Fibroblast of lung (primary cell): Measurements from ENCODE around the gene KCNH4. TPM values are rescaled to one million over a fixed set of nuclear protein-coding genes. Genes with fewer than 3 reads are reported as not detected.

ENCODE experiments used
- DNase-seq, 2 donors: peaks; one replicate each; pipeline versions ENCODE4 v3.0.0 to v3.0.0-alpha.2; 2010; ENCODE audit warnings: low read depth in 2 of 2
- H2AFZ ChIP-seq: 2 replicates; pipeline ENCODE4 v1.5.1; 2012; ENCODE audit warnings: low read length, control low read depth, inconsistent platforms
- H3K27ac ChIP-seq: 2 replicates; pipeline ENCODE4 v1.5.1; 2011; ENCODE audit warnings: low read length, control low read depth; ENCODE audit not compliant: insufficient read depth
- H3K27me3 ChIP-seq: 2 replicates; pipeline ENCODE4 v1.5.1; 2011; ENCODE audit warnings: mild to moderate bottlenecking, low read length; ENCODE audit not compliant: control insufficient read depth, insufficient read depth
- H3K36me3 ChIP-seq: 2 replicates; pipeline ENCODE4 v1.5.1; 2011; ENCODE audit warnings: low read length; ENCODE audit not compliant: control insufficient read depth, insufficient read depth
- H3K4me1 ChIP-seq: 2 replicates; pipeline ENCODE4 v1.5.1; 2011; ENCODE audit warnings: low read length; ENCODE audit not compliant: control insufficient read depth, insufficient read depth; ENCODE audit errors: extremely low read depth
- H3K4me2 ChIP-seq: 2 replicates; pipeline ENCODE4 v1.5.1; 2011; ENCODE audit warnings: low read length, control low read depth; ENCODE audit not compliant: insufficient read depth; ENCODE audit errors: extremely low read depth
- H3K4me3 ChIP-seq, 4 experiments: fragments of 200-600 bp in 1 of 4; sonication (generic) in 1 of 4; replicated peaks in 1 of 4; 2 replicates each; pipeline ENCODE4 v1.5.1; 2011 to 2016; ENCODE audit warnings: low read length in 4 of 4, low read depth in 3 of 4, mild to moderate bottlenecking in 3 of 4, control low read depth in 2 of 4, inconsistent platforms in 1 of 4, mixed read lengths in 1 of 4; ENCODE audit not compliant: insufficient read depth in 1 of 4; ENCODE audit errors: control extremely low read depth in 1 of 4
- H3K79me2 ChIP-seq: 2 replicates; pipeline ENCODE4 v1.5.1; 2012; ENCODE audit warnings: mild to moderate bottlenecking, low read length, inconsistent platforms; ENCODE audit not compliant: control insufficient read depth, insufficient read depth
- H3K9ac ChIP-seq: 2 replicates; pipeline ENCODE4 v1.5.1; 2011; ENCODE audit warnings: mild to moderate bottlenecking, low read length, control low read depth; ENCODE audit not compliant: insufficient read depth
- H3K9me3 ChIP-seq: 2 replicates; pipeline ENCODE4 v1.5.1; 2012; ENCODE audit warnings: low read depth, low read length; ENCODE audit not compliant: control insufficient read depth, insufficient read depth
- H4K20me1 ChIP-seq: 2 replicates; pipeline ENCODE4 v1.5.1; 2011; ENCODE audit warnings: low read length; ENCODE audit not compliant: control insufficient read depth, insufficient read depth; ENCODE audit errors: extremely low read depth
- CTCF ChIP-seq, 2 donors: IDR thresholded peaks in 1 of 2; conservative IDR thresholded peaks in 1 of 2; 1 replicate in 1 of 2; 2 replicates in 1 of 2; pipeline ENCODE4 v1.5.1; 2011 to 2012; ENCODE audit warnings: low read length in 2 of 2, control low read depth in 1 of 2, inconsistent platforms in 1 of 2, low read depth in 1 of 2, mild to moderate bottlenecking in 1 of 2
- EZH2 ChIP-seq: IDR thresholded peaks from 2 replicates; pipeline ENCODE4 v1.5.1; 2012; ENCODE audit warnings: low read length, control low read depth, mild to moderate bottlenecking; ENCODE audit errors: missing control alignments
- polyA plus RNA-seq, 2 donors: library from polyadenylated mRNA; depleted of rRNA in 1 of 2; stranded (reverse) in 1 of 2; unstranded in 1 of 2; fragments of >200 nt; gene quantifications; 2 replicates each; pipeline ENCODE4 v1.2.1, GENCODE V29; 2011 to 2012; ENCODE audit warnings: missing spikeins in 1 of 2
- total RNA-seq: library from RNA; depleted of rRNA; stranded (reverse); fragments of >200 nt; gene quantifications from 2 replicates; pipeline ENCODE4 v1.2.1, GENCODE V29; 2014

KCNH4 gene
- total and polyA plus RNA-seq, 2 donors (not counting 1 experiment from before 2014, with no cell fraction given) = 0.03 TPM; not detected in 1

- DNase-seq = no peak
- peaks cover 6% of the 10 kb centered on the region for H3K4me1 ChIP-seq
- TF ChIP-seq EZH2 = no peak
- TF ChIP-seq CTCF (conservative IDR thresholded peaks at IDR 0.05 in 1 of 2, IDR thresholded peaks at IDR 0.05 in 1 of 2; ENCODE audit: low read depth in 1 of 2, low read length in 2 of 2) = no peak
- H3K9me3 ChIP-seq = no peaks in the 10 kb centered on the region
- H3K4me3 ChIP-seq = no peak overlapping the region
- no peaks in the 10 kb centered on the region for H4K20me1 ChIP-seq
- H3K27me3 ChIP-seq = no peaks in the 10 kb centered on the region
- no peak overlapping the region for H3K4me2 ChIP-seq
- H3K79me2 ChIP-seq = no peaks in the 10 kb centered on the region
- no peak overlapping the region for H3K27ac ChIP-seq
- H3K9ac ChIP-seq = no peak overlapping the region
- no peak overlapping the region for H2AFZ ChIP-seq
- peaks cover 9% of the 10 kb centered on the region for H3K36me3 ChIP-seq
These were observed 70.4 kb downstream of the KCNH4 start for GRCh38 chr17:42110301-42111264.

GRCh38 chr17:42109086-42109485, 71.9 kb downstream of the KCNH4 start:
- Histone ChIP-seq H3K36me3 (peaks cover 4% of the 10 kb centered on the region), H3K9ac (no peak overlapping the region), H3K4me1 (peaks cover 6% of the 10 kb centered on the region), H3K4me3 (no peak overlapping the region), H3K27ac (no peak overlapping the region), H3K4me2 (no peak overlapping the region), H3K27me3 (no peaks in the 10 kb centered on the region), H3K9me3 (no peaks in the 10 kb centered on the region), H3K79me2 (no peaks in the 10 kb centered on the region), H2AFZ (no peak overlapping the region), H4K20me1 (no peaks in the 10 kb centered on the region)
- no peak for DNase-seq
- no peak for TF ChIP-seq CTCF (conservative IDR thresholded peaks at IDR 0.05 in 1 of 2, IDR thresholded peaks at IDR 0.05 in 1 of 2; ENCODE audit: low read depth in 1 of 2, low read length in 2 of 2)
- TF ChIP-seq EZH2 = no peak

DNA sequence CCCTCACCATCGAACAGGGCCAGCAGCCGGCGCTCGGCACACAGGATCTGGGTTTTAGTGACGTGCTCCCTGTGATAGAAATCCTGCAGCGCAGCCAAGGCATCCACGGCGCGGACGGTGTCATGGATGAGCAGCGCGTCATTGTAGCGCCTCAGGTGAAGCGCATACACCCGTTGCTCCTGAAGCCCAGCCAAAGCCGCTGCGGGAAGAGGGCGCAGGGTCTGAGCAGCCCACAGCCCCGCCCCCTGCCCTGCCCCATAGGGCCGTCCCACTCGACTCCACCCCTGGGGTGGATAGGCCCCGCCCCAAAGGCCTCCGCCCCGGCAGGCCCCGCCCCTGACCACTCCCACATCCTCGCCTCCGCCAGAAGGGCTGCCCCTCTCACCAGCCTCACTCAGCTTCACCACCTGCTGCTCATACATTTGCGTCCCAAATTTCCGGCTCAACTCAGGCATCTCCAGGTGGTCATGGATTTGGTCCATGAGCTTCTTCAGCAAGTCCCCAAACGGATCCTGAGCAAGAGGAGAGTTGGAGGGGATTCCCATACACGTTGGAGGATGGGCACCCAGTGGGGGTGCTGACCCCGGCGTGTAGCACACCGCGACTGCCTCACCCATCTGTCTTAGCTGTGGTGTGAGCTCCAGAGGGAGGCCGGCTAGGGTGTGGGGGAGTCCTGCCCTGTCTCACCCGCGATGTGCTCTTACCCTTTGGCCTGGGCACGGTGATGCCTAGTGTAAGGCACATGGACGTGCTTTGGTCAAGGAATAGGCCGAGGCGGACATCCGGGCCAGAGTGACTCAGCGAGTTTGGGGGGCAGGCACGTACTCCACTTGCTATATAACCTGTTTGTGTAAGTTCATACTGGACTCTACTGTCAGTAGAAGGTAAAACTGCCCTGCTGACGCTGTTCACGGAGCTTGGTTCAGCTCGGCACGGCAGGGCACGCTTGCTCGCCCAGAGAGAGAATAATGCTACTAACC, 73.1 kb downstream of the KCNH4 start:
- TF ChIP-seq CTCF (conservative IDR thresholded peaks at IDR 0.05 in 1 of 2, IDR thresholded peaks at IDR 0.05 in 1 of 2; ENCODE audit: low read depth in 1 of 2, low read length in 2 of 2) = no peak
- no peak for TF ChIP-seq EZH2
- H3K4me3 ChIP-seq = peak overlapping the region in 1 of 4 experiments; percentile 12
- H2AFZ ChIP-seq = no peak overlapping the region
- H3K9me3 ChIP-seq = no peaks in the 10 kb centered on the region
- H3K9ac ChIP-seq = no peak overlapping the region
- H4K20me1 ChIP-seq = no peaks in the 10 kb centered on the region
- H3K36me3 ChIP-seq = peaks cover 2% of the 10 kb centered on the region
- H3K27ac ChIP-seq = no peak overlapping the region
- H3K79me2 ChIP-seq = no peaks in the 10 kb centered on the region
- no peaks in the 10 kb centered on the region for H3K27me3 ChIP-seq
- no peak overlapping the region for H3K4me2 ChIP-seq
- H3K4me1 ChIP-seq = peaks cover 6% of the 10 kb centered on the region
- peak; percentile 30 to 54 for DNase-seq
